HG03025 (cell line): ENCODE results near the gene IGDCC3.

Source experiments
- ATAC-seq: cut with Tn5 transposase; IDR thresholded peaks from one replicate; pipeline ENCODE4 v1.9.1; 2021; ENCODE audit warnings: mild to moderate bottlenecking, moderate library complexity; ENCODE audit not compliant: unreplicated experiment, low FRiP score

IGDCC3 gene

DNA sequence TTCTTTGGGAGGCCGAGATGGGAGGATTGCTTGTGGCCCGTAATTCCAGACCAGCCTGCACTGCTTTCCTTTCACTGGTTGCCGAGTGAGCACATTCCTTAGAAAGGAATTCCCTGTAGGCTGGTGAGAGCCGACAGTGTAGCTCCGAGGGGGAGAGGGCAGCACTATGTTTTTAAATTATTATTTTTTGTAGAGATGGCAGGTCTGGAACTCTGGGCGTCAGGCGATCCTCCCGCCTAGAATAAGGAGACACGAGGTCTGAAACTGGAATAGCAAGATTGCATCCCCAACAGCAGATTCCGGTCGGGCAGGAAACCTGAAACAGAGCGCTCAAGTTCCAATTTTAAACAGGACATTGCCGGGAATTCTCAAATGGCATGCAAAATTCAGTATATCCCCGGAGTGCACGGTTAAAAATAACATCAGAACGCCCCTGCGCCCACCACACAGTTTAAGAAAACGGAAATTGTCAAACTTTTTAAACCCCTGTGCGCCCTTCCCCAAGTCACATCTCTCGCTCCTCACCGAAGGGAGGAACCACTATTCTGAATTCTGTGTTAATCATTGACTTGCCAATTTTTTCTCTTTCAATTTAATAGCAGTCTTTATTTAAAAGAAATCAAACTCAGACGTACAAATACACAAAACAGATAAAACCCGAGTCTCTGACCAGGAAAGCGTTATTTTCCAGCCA, 74.0 kb downstream of the IGDCC3 start:
- ATAC-seq = no peak

- no peak for ATAC-seq
Measured at GRCh38 chr15:65302061-65302460, 75.7 kb downstream of the IGDCC3 start.

- ATAC-seq = no peak
Measured at GRCh38 chr15:65300924-65301441, 76.8 kb downstream of the IGDCC3 start.

GRCh38 chr15:65298731-65299130, 79.1 kb downstream of the IGDCC3 start:
- no peak for ATAC-seq

- ATAC-seq = no peak
Measured at GRCh38 chr15:65292938-65293518, 84.8 kb downstream of the IGDCC3 start.

GRCh38 chr15:65290228-65290627, 87.6 kb downstream of the IGDCC3 start:
- no peak for ATAC-seq

DNA sequence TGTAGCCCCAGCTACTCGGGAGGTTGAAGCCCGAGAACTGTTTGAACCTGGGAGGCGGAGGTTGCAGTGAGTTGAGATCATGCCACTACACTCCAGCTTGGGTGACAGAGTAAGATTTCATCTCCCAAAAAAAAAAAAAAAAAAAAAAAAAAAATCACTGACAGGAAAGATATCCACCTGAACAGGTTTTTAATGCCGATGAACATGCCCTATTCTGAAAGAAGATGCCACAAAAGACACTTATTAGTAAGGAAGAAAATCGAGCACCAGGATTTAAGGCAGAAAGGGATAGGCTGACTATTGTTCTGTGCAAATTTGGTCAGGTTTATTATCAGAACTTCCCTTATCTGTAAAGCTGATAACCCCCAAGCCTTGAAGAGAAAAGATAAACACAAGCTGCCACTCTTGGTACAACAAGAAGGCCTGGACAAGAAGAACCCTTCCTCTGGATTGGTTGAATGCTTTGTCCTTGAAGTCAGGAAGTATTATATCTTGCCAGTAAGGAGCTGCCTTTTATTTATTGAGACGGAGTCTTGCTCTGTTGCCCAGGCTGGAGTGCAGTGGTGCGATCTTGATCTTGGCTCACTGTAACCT, 88.4 kb downstream of the IGDCC3 start:
- no peak for ATAC-seq

DNA sequence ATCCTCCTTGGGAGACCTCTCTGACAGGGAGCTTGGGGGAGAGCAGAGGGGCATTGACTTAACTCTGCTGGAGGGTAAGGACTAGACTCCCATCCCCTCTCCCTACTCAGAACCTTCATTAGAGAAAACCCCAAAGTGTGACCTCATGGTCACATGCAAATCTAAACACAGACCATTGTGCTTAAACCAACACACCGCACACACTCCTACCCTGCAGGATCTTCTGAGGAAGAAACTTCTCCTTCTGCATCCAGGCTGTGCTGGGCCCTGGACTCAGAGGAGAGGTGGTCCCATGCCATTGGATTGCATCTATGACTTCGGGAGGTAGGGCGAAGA, 90.3 kb downstream of the IGDCC3 start:
- ATAC-seq = no peak

- ATAC-seq = peak; percentile 87
Measured at GRCh38 chr15:65286704-65287519, 90.9 kb downstream of the IGDCC3 start, which contains the start of gene PARP16. PARP16 (minus strand) TSS chr15:65286883; CDS start chr15:65286426, 457 bp downstream.

DNA sequence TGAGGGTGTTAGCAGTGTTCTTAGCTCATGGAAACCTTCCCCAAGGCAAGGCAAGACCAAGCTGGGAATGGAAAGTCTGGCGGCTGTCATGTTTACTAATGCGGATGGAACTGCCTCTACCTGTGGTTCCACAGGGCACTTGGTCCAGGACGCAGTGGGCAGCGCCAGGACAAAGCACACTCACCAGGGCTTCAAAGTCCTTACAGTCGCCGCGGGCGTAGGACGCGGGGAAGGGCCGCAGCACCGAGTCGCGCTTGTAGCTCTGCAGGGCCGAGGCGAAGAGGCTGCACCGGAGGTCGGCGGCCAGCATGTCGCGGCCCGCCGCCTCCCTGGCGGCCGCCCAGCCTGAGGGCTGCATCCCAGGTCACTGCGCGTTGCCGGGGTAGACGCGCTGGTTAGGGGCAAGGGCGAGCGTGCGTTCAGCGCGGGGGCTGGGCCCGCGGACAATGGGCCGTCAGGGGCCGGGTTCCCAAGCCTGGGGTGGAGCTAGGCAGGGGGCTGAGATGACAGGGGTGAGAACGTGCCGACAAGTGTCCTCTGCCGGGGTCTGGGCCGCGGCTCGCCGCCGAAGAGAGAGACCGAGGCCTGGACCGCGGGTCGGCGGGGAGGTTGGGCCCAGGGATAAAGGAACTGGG, 91.6 kb downstream of the IGDCC3 start:
- peak; percentile 29 for ATAC-seq

- ATAC-seq = no peak
Measured at GRCh38 chr15:65285291-65286068, 92.3 kb downstream of the IGDCC3 start.

DNA sequence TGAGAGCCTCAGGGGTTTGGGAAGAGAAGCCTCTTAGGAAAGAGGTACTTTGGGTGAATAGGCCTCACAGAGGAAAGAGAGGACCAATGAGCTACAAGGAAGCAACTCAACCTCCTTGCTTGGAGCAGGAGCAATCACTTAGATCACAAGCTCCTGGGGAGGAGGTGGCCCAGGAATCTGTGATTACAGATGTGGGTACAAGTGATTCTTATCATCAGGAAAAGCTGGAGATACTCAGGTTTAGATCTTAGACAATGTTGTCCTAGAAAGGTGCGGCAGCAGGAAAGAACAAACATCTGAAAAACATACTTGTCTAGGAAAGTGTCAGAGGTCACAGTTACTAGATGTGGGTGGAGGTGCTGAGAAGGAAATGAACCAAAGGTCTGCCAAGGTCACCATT, 99.3 kb downstream of the IGDCC3 start:
- no peak for ATAC-seq
